Smooth muscle cell (in vitro differentiated cells): Measurements from ENCODE around the gene VWA2. TPM values are rescaled to one million over a fixed set of nuclear protein-coding genes. Genes with fewer than 3 reads are reported as not detected.
A peak's percentile ranks its signal among the peaks of the same experiment; 100 is the strongest.
"Not testable (repeated sequence)": the region's sequence is repeated elsewhere in the genome, so short reads cannot be mapped to it uniquely, and the experiment has no call there.

ENCODE experiments used
- DNase-seq: peaks from one replicate; lab custom pipeline; 2025; ENCODE audit not compliant: unreplicated experiment; lab: John Stamatoyannopoulos, UW
- H2AFZ ChIP-seq: fragments of 200-600 bp; sonication (generic); 2 replicates; pipeline ENCODE4 v1.6.0; 2016; ENCODE audit warnings: antibody characterized with exemption, low read depth, mild to moderate bottlenecking
- H3F3A ChIP-seq: fragments of 200-600 bp; sonication (generic); 2 replicates; pipeline ENCODE4 v1.6.0; 2017; ENCODE audit warnings: antibody characterized with exemption, low read depth
- H3K27ac ChIP-seq: fragments of 200-600 bp; sonication (generic); 2 replicates; pipeline ENCODE4 v1.5.1; 2016; ENCODE audit warnings: low read depth, mild to moderate bottlenecking
- H3K27me3 ChIP-seq: fragments of 200-600 bp; sonication (generic); 2 replicates; pipeline ENCODE4 v1.6.1; 2016; ENCODE audit warnings: low read depth, mild to moderate bottlenecking
- H3K36me3 ChIP-seq: fragments of 200-600 bp; sonication (generic); 2 replicates; pipeline ENCODE4 v1.5.1; 2016; ENCODE audit warnings: low read depth
- H3K4me1 ChIP-seq: fragments of 200-600 bp; sonication (generic); 2 replicates; pipeline ENCODE4 v1.5.1; 2016; ENCODE audit warnings: low read depth
- H3K4me2 ChIP-seq: fragments of 200-600 bp; sonication (generic); 2 replicates; pipeline ENCODE4 v1.6.0; 2016; ENCODE audit warnings: mild to moderate bottlenecking
- H3K4me3 ChIP-seq: fragments of 200-600 bp; sonication (generic); 2 replicates; pipeline ENCODE4 v1.5.1; 2016; ENCODE audit warnings: mild to moderate bottlenecking
- H3K79me2 ChIP-seq: fragments of 200-600 bp; sonication (generic); 2 replicates; pipeline ENCODE4 v1.6.0; 2016; ENCODE audit warnings: low read depth, mild to moderate bottlenecking
- H3K9ac ChIP-seq: fragments of 200-600 bp; sonication (generic); 2 replicates; pipeline ENCODE4 v1.6.0; 2016; ENCODE audit warnings: low read depth
- H3K9me3 ChIP-seq: fragments of 200-600 bp; sonication (generic); replicated peaks from 2 replicates; pipeline ENCODE4 v1.5.1; 2016; ENCODE audit warnings: low read depth
- H4K20me1 ChIP-seq: fragments of 200-600 bp; sonication (generic); 2 replicates; pipeline ENCODE4 v1.6.0; 2016; ENCODE audit warnings: low read depth
- WGBS: methylation state at CpG from one replicate; pipeline ENCODE4 v1.1.7; 2016; ENCODE audit warnings: low lambda C conversion rate; 5-methylcytosine and 5-hydroxymethylcytosine counted together
- polyA plus RNA-seq: library from polyadenylated mRNA; unstranded; fragments of >200 nt; fragmentation: Nextera tagmentation; extraction: Ambion mirVana; gene quantifications from 2 replicates; pipeline ENCODE4 v1.2.1, GENCODE V29; 2016
- total RNA-seq: library from RNA; depleted of rRNA; stranded (reverse); fragments of >200 nt; gene quantifications from 2 replicates; pipeline ENCODE4 v1.2.3, GENCODE V29; 2014
- TF ChIP-seq, protein P1 (sequence below): fragments of 200-600 bp; sonication (generic); IDR thresholded peaks from 2 replicates; pipeline ENCODE4 v1.5.1; 2017; ENCODE audit warnings: borderline replicate concordance, mild to moderate bottlenecking, antibody characterized with exemption; ENCODE audit not compliant: insufficient read depth, poor library complexity, severe bottlenecking

VWA2 gene
- total and polyA plus RNA-seq, 2 experiments from 2014 or later: 0.06 to 0.36 TPM

GRCh38 chr10:114332301-114333192 lies 93.5 kb downstream of the VWA2 start:
- Histone ChIP-seq H3K4me1 (peaks cover 28% of the 10 kb centered on the region), H3K9ac (no peak overlapping the region), H3K79me2 (no peaks in the 10 kb centered on the region), H3F3A (peaks cover 21% of the 10 kb centered on the region), H3K4me2 (peak overlapping the region; percentile 43), H3K4me3 (no peak overlapping the region), H3K27me3 (no peaks in the 10 kb centered on the region), H3K27ac (peak overlapping the region; percentile 30), H4K20me1 (peaks cover 42% of the 10 kb centered on the region), H3K9me3 (no peaks in the 10 kb centered on the region), H2AFZ (no peak overlapping the region), H3K36me3 (no peaks in the 10 kb centered on the region)
- TF ChIP-seq, protein P1, sequence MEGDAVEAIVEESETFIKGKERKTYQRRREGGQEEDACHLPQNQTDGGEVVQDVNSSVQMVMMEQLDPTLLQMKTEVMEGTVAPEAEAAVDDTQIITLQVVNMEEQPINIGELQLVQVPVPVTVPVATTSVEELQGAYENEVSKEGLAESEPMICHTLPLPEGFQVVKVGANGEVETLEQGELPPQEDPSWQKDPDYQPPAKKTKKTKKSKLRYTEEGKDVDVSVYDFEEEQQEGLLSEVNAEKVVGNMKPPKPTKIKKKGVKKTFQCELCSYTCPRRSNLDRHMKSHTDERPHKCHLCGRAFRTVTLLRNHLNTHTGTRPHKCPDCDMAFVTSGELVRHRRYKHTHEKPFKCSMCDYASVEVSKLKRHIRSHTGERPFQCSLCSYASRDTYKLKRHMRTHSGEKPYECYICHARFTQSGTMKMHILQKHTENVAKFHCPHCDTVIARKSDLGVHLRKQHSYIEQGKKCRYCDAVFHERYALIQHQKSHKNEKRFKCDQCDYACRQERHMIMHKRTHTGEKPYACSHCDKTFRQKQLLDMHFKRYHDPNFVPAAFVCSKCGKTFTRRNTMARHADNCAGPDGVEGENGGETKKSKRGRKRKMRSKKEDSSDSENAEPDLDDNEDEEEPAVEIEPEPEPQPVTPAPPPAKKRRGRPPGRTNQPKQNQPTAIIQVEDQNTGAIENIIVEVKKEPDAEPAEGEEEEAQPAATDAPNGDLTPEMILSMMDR: no peak
- no peak for DNase-seq
- WGBS: 36% methylated on average over 14 of the region's 14 CpGs

GRCh38 chr10:114333441-114333840 lies 94.4 kb downstream of the VWA2 start:
- H3K27me3 ChIP-seq, DNase-seq, H3K9me3 ChIP-seq, H3K79me2 ChIP-seq, H3K4me3 ChIP-seq, H3K9ac ChIP-seq, H2AFZ ChIP-seq, H3K36me3 ChIP-seq: not testable (repeated sequence)
- 90% methylated on average over 5 of the region's 5 CpGs for WGBS
- peaks cover 37% of the 10 kb centered on the region for H4K20me1 ChIP-seq
- H3K27ac ChIP-seq: peak overlapping the region; percentile 30
- H3K4me1 ChIP-seq: peaks cover 37% of the 10 kb centered on the region
- peaks cover 21% of the 10 kb centered on the region for H3F3A ChIP-seq
- H3K4me2 ChIP-seq: peak overlapping the region; percentile 65

- Histone ChIP-seq H3K27ac (no peak overlapping the region), H3K36me3 (no peaks in the 10 kb centered on the region), H3K79me2 (no peaks in the 10 kb centered on the region), H3K4me3 (no peak overlapping the region), H4K20me1 (peaks cover 37% of the 10 kb centered on the region), H3K9ac (no peak overlapping the region), H3F3A (peaks cover 21% of the 10 kb centered on the region), H3K4me2 (peak overlapping the region; percentile 65), H3K9me3 (no peaks in the 10 kb centered on the region), H3K4me1 (peaks cover 33% of the 10 kb centered on the region), H2AFZ (no peak overlapping the region), H3K27me3 (no peaks in the 10 kb centered on the region)
- DNase-seq: no peak
- 17% methylated on average over 6 of the region's 6 CpGs for WGBS
- TF ChIP-seq, protein P1: no peak
These were observed 95.2 kb downstream of the VWA2 start for GRCh38 chr10:114334301-114334700.

GRCh38 chr10:114335614-114336013 lies 96.6 kb downstream of the VWA2 start:
- no peak for DNase-seq
- Histone ChIP-seq H3K9ac (no peak overlapping the region), H3F3A (peaks cover 21% of the 10 kb centered on the region), H3K9me3 (no peaks in the 10 kb centered on the region), H3K4me2 (peak overlapping the region; percentile 17), H3K4me3 (no peak overlapping the region), H3K27me3 (no peaks in the 10 kb centered on the region), H2AFZ (no peak overlapping the region), H4K20me1 (peaks cover 37% of the 10 kb centered on the region), H3K79me2 (peaks cover 5% of the 10 kb centered on the region), H3K4me1 (peaks cover 23% of the 10 kb centered on the region), H3K27ac (peak overlapping the region; percentile 69), H3K36me3 (no peaks in the 10 kb centered on the region)
- TF ChIP-seq, protein P1: no peak
- WGBS: 66% methylated on average over 3 of the region's 3 CpGs
